GM11168 (cell line): ENCODE results near the gene MAVS.

Experiments
- in situ Hi-C: fragments of 300-500 bp; cut with MboI; formaldehyde crosslinking; loops from one replicate; pipeline ENCODE4 v1.12.0; 2022; ENCODE audit warnings: low sequenced_read_pairs; ENCODE audit not compliant: unreplicated experiment

Gene MAVS

DNA sequence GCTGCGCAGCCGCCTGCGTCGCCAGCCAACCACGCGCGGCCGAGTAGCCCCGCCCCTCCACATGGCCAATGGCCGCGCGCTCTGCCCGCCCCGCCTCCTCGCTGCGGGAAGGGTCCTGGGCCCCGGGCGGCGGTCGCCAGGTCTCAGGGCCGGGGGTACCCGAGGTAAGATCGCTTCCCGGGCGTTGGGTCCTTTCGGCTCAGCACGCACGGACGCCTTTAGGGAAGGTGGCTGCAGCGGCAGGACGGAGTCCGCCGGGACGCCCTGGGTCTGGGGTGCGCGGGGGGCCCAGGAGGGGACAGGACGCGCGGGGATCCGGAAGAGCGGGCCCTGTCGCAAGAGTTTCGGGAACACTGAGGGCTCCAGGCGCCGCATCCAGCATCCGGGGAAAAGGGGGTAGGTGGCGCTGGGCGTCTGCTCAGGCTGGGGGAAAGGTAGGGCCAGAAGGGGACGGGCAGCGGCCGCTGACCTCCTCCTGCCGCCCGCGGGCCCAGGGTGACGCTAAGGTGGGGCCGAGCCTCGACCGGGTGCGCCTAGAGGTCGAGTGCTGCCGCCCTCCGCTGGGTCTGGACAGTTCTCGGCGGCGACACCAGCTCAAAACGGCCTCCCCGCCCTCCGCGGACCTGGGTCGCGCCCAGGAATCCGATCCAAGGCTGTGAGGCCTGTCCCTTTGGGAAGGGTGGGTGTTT, at the start of gene MAVS:
Gene MAVS (plus strand): TSS at position 95 of the 689 bp plus-strand sequence. CDS start 7,791 bp downstream, outside the sequence.
- in situ Hi-C loops, result no loop called here

DNA sequence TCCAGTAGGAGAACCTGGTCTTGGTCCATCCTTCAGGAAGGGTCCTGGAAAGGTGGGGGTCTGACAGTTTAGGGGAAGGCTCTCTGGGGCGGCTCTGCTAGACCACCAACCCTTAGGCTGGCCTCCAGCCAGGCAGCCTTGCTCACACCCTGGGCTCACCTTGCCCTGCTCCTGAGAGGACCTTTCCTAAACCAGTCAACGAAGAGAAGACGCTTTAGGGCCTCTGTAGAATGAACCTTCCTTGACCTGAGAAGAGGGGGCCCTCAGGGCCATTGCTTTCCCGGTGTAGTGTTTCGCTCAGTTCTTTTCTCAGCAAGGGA, 49.4 kb upstream of the MAVS start:
- in situ Hi-C loops, result no loop called here

GRCh38 chr20:3797592-3798372, 48.9 kb upstream of the MAVS start:
- in situ Hi-C loops, result no loop called here

GRCh38 chr20:3798373-3798768, 48.3 kb upstream of the MAVS start:
- in situ Hi-C loops, result no loop called here

GRCh38 chr20:3798908-3799248, 47.8 kb upstream of the MAVS start:
- in situ Hi-C loops, result no loop called here

DNA sequence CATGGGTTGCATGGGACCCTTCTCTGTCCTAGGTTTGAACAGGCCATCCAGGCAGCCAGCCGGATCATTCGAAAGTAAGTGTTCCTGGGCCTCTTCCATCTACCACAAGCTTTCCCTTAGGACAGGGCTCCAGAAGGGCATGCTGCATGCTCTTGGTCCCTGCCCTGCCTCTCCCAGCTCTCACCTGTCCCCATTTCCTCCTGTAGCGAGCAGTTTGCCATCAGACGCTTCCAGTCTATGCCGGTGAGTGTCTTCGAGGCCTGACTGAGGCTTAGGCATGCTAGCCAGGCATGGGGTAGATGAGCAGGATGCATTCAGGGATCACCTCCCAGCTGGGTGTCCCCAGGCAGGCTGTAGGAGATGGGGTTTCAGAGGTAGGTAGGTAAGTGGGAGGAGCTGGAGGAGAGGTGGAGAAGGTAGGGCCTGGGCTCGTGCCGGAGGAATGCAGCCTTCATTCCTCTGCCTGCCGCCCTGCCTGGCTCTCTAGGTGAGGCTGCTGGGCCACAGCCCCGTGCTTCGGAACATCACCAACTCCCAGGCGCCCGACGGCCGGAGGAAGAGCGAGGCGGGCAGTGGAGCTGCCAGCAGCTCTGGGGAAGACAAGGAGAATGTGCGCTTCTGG, 46.3 kb upstream of the MAVS start:
- in situ Hi-C loops, result no loop called here

- in situ Hi-C loops, result no loop called here
These were observed 45.8 kb upstream of the MAVS start for GRCh38 chr20:3800878-3801260.

DNA sequence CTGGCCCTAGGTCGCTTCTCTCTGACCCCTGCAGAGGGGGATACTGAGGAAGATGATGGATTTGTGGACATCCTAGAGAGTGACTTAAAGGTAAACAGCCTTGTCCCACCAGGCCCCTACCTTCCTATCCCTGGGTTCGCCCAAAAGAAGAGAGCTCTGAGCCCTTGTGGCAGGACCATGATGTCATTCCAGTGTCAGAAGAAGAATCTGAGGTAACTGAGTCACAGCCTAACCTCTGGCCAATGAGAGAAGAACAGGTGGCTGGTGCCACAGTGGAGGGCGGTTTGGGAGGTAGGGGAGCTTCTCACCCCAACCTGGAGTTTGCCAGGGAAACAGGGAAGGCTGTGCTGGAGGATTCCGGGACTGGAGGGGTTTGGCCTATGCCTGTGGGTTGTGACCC, 45.3 kb upstream of the MAVS start:
- in situ Hi-C loops, result no loop called here

DNA sequence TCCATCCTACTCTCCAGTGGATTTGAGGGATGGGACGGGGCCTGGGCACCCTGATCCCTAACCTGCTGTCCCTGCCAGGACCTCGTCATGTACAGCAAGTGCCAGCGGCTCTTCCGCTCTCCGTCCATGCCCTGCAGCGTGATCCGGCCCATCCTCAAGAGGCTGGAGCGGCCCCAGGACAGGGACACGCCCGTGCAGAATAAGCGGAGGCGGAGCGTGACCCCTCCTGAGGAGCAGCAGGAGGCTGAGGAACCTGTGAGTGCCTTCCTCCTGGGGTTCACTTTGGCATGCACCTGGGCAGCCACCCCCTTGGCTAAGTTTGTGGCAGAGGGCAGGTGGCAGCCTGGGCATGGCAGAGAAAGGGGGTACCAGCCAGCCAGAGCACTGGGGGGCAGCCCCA, 44.8 kb upstream of the MAVS start:
- in situ Hi-C loops, result no loop called here

GRCh38 chr20:3802524-3803239, 44.0 kb upstream of the MAVS start:
- in situ Hi-C loops, result no loop called here

- in situ Hi-C loops, result no loop called here
These were observed 43.3 kb upstream of the MAVS start for GRCh38 chr20:3803289-3803688.

GRCh38 chr20:3803854-3804253, 42.8 kb upstream of the MAVS start:
- in situ Hi-C loops, result no loop called here

DNA sequence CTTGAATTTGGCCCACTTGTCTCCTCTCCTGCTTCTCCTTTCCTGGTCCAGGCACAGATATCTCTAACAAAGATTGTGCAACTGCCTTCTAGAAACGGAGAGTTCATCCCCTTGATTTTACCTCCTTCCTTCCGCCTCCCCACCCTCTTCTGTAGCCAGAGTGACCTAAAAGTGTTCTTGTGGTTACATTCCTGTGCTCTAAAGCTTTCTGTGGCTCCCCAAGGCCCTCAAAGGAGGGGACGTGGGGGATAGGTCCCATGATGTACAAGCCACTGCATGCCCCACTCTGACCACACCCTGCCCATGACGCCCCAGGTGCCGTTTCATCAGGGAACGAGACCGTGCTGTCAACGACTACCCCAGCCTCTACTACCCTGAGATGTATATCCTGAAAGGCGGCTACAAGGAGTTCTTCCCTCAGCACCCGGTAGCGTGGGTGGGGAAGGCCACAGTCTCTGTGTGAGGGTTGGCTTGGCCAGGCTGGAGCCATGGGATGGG, 42.3 kb upstream of the MAVS start:
- in situ Hi-C loops, result no loop called here

- in situ Hi-C loops, result no loop called here
These were observed 41.9 kb upstream of the MAVS start for GRCh38 chr20:3804781-3805180.

DNA sequence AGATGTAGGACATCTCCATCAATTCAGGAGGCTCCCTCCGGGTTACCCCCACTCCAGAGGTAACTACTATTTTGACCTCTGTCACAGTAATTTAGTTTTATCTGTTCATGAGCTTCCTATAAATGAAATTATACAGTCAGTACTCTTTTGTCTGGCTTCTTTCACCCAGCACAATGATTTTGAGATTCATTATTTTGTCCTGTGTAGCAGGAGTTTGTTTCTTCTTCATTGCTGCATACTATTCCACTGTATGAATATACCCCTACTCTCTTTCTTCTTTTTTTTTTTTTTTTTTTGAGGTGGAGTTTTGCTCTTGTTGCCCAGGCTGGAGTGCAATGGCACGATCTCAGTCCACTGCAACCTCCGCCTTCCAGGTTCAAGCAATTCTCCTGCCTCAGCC, 38.1 kb upstream of the MAVS start:
- in situ Hi-C loops, result no loop called here

DNA sequence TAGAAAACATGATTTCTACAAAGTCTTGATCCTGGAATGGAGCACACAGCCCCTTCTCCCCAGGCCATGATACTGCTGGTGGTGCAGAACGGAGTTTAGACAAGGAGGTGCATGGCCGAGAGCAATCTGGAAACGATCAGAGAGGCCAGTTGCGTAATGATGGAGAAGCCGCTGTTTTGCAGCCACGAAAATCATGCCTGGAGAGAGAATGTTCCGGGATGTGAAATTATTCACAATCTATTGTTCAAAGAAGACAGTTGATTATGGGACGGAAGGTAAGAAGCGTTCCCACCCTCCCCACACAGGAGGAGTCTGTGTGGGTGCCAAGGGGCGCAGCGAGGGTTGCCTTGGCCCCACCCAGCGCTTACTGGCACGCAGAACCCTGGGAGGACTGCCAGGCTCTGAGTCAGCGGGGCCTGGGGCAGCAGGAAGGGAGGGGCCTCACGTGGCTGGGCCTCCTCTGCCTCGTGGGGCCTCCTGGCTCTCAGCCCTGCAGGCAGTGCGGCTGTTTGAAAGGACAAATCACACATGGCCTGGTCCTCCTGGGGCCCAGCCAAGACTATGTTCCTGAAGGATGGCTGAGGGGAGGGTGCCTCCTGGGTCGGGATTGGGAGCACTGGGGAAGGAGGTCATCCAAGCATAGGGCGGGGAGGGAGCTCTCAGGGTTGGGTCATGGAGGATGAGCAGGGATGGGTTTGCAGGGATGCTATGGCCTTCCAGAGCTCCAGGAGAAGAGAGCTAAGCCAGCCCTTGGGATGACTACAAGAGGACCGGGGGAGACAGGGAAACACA, 35.0 kb upstream of the MAVS start:
- in situ Hi-C loops, result no loop called here

DNA sequence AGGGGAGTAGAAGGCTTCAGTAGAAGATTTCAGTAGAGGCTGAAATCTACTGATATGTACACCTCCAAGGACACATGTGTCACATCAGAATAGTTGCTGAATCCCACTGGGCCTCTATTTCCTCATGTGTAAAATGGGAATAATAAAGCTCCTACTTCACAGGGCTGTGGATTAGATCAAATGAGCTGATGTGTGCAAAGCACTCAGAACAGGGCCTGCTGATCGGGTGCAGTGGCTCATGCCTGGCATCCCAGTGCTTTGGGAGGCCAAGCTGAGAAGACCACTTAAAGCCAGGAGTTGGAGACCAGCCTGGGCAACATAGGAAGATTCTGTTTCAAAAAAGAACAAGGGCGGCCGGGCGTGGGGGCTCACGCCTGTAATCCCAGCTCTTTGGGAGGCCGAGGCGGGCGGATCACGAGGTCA, 34.4 kb upstream of the MAVS start:
- in situ Hi-C loops, result no loop called here

GRCh38 chr20:3812975-3813847, 33.4 kb upstream of the MAVS start:
- in situ Hi-C loops, result no loop called here
